Measurements from ENCODE around the gene GLS. TPM values are rescaled to one million over a fixed set of nuclear protein-coding genes. Genes with fewer than 3 reads are reported as not detected.

Gene GLS
- total RNA-seq, 1 donor, result 588 TPM

GRCh38 chr2:190996338-190996946 is 115.8 kb downstream of the GLS start:
- Histone ChIP-seq H3K4me1 (ENCODE audit: insufficient read depth, low read length) (peaks cover 6% of the 10 kb centered on the region), H2AFZ (ENCODE audit: low read length) (no peak overlapping the region), H3K4me2 (ENCODE audit: insufficient read depth, low read length) (no peak overlapping the region), H4K20me1 (ENCODE audit: insufficient read depth, low read length) (peaks cover 10% of the 10 kb centered on the region), H3K27me3 (ENCODE audit: insufficient read depth, low read length) (no peaks in the 10 kb centered on the region), H3K27ac (ENCODE audit: low read depth, low read length) (no peak overlapping the region), H3K79me2 (ENCODE audit: insufficient read depth, low read length) (peaks cover 11% of the 10 kb centered on the region), H3K36me3 (ENCODE audit: insufficient read depth, low read length) (peaks cover 96% of the 10 kb centered on the region), H3K4me3 (ENCODE audit: insufficient read depth, low read length) (no peak overlapping the region), H3K9me3 (ENCODE audit: low read depth, low read length) (no peaks in the 10 kb centered on the region)
- peak; percentile 91 for DNase-seq (ENCODE audit: insufficient read length, low spot score, missing footprints)
- TF ChIP-seq CTCF (IDR thresholded peaks at IDR 0.05; ENCODE audit: extremely low read depth, low read depth, low read length), result peak; percentile 75

GRCh38 chr2:190996947-190997346 is 116.3 kb downstream of the GLS start:
- Histone ChIP-seq H3K36me3 (ENCODE audit: insufficient read depth, low read length) (peaks cover 96% of the 10 kb centered on the region), H4K20me1 (ENCODE audit: insufficient read depth, low read length) (peaks cover 10% of the 10 kb centered on the region)

GRCh38 chr2:190997526-190998113 is 117.0 kb downstream of the GLS start:
- H3K36me3 ChIP-seq (ENCODE audit: insufficient read depth, low read length), result peaks cover 96% of the 10 kb centered on the region
- no peak for TF ChIP-seq CTCF (IDR thresholded peaks at IDR 0.05; ENCODE audit: extremely low read depth, low read depth, low read length)
- H3K9me3 ChIP-seq (ENCODE audit: low read depth, low read length), result no peaks in the 10 kb centered on the region
- H2AFZ ChIP-seq (ENCODE audit: low read length), result no peak overlapping the region
- H4K20me1 ChIP-seq (ENCODE audit: insufficient read depth, low read length), result peaks cover 10% of the 10 kb centered on the region
- DNase-seq (ENCODE audit: insufficient read length, low spot score, missing footprints), result no peak
- H3K27ac ChIP-seq (ENCODE audit: low read depth, low read length), result no peak overlapping the region
- peaks cover 6% of the 10 kb centered on the region for H3K4me1 ChIP-seq (ENCODE audit: insufficient read depth, low read length)
- peaks cover 13% of the 10 kb centered on the region for H3K79me2 ChIP-seq (ENCODE audit: insufficient read depth, low read length)
- no peak overlapping the region for H3K4me2 ChIP-seq (ENCODE audit: insufficient read depth, low read length)
- no peak overlapping the region for H3K4me3 ChIP-seq (ENCODE audit: insufficient read depth, low read length)
- H3K27me3 ChIP-seq (ENCODE audit: insufficient read depth, low read length), result no peaks in the 10 kb centered on the region

More at GRCh38 chr2:190996947-190997346, 116.3 kb downstream of the GLS start:
- Histone ChIP-seq H3K4me1 (ENCODE audit: insufficient read depth, low read length) (peaks cover 6% of the 10 kb centered on the region), H3K27ac (ENCODE audit: low read depth, low read length) (no peak overlapping the region), H3K4me3 (ENCODE audit: insufficient read depth, low read length) (no peak overlapping the region), H2AFZ (ENCODE audit: low read length) (no peak overlapping the region), H3K4me2 (ENCODE audit: insufficient read depth, low read length) (no peak overlapping the region), H3K9me3 (ENCODE audit: low read depth, low read length) (no peaks in the 10 kb centered on the region), H3K79me2 (ENCODE audit: insufficient read depth, low read length) (peaks cover 11% of the 10 kb centered on the region), H3K27me3 (ENCODE audit: insufficient read depth, low read length) (no peaks in the 10 kb centered on the region)
- no peak for TF ChIP-seq CTCF (IDR thresholded peaks at IDR 0.05; ENCODE audit: extremely low read depth, low read depth, low read length)
- DNase-seq (ENCODE audit: insufficient read length, low spot score, missing footprints), result no peak

- no peaks in the 10 kb centered on the region for H3K9me3 ChIP-seq (ENCODE audit: low read depth, low read length)
- no peak overlapping the region for H3K4me2 ChIP-seq (ENCODE audit: insufficient read depth, low read length)
- H3K27ac ChIP-seq (ENCODE audit: low read depth, low read length), result no peak overlapping the region
- H4K20me1 ChIP-seq (ENCODE audit: insufficient read depth, low read length), result peaks cover 10% of the 10 kb centered on the region
- H3K79me2 ChIP-seq (ENCODE audit: insufficient read depth, low read length), result peaks cover 10% of the 10 kb centered on the region
- DNase-seq (ENCODE audit: insufficient read length, low spot score, missing footprints), result no peak
- H3K27me3 ChIP-seq (ENCODE audit: insufficient read depth, low read length), result no peaks in the 10 kb centered on the region
- peaks cover 96% of the 10 kb centered on the region for H3K36me3 ChIP-seq (ENCODE audit: insufficient read depth, low read length)
- no peak overlapping the region for H2AFZ ChIP-seq (ENCODE audit: low read length)
- H3K4me3 ChIP-seq (ENCODE audit: insufficient read depth, low read length), result no peak overlapping the region
- peaks cover 6% of the 10 kb centered on the region for H3K4me1 ChIP-seq (ENCODE audit: insufficient read depth, low read length)
- TF ChIP-seq CTCF (IDR thresholded peaks at IDR 0.05; ENCODE audit: extremely low read depth, low read depth, low read length), result no peak
Observed at GRCh38 chr2:190999058-190999457, 118.4 kb downstream of the GLS start.

All from osteoblast (primary cell).